PC-3 (cell line): ENCODE data around the gene TMEM107.

ENCODE experiments used
- EZH2 ChIP-seq: fragments of 300-600 bp; sonication (generic); IDR thresholded peaks from one replicate; pipeline ENCODE4 v1.6.1; 2017; ENCODE audit warnings: antibody characterized with exemption, mild to moderate bottlenecking, low read length; ENCODE audit not compliant: unreplicated experiment
- TF ChIP-seq, protein P1 (sequence below): fragments of 300-600 bp; sonication (generic); conservative IDR thresholded peaks from 2 replicates; pipeline ENCODE4 v1.5.1; 2017; ENCODE audit warnings: antibody characterized with exemption, low read depth, mild to moderate bottlenecking, low read length

DNA sequence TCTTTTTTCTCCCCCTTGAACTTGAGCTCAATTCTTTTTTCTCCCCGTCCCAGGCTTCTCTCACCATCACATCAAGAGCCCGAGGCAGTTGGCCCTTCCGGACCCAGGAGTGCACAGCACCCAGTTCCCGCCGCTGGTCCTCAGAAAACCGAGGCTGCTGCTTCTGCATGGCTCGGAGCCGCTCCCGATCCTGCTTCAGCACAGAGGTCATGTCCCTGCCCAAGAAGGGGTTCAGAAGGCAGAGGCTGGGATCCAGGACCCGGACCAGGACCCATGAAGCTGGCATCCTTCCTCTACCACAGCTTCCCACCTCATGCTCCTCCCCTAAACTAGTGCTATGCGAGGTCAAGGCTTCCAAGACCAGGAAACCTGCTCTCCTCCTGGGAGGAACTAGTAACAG lies 34.4 kb downstream of the TMEM107 start:
- TF ChIP-seq, protein P1, sequence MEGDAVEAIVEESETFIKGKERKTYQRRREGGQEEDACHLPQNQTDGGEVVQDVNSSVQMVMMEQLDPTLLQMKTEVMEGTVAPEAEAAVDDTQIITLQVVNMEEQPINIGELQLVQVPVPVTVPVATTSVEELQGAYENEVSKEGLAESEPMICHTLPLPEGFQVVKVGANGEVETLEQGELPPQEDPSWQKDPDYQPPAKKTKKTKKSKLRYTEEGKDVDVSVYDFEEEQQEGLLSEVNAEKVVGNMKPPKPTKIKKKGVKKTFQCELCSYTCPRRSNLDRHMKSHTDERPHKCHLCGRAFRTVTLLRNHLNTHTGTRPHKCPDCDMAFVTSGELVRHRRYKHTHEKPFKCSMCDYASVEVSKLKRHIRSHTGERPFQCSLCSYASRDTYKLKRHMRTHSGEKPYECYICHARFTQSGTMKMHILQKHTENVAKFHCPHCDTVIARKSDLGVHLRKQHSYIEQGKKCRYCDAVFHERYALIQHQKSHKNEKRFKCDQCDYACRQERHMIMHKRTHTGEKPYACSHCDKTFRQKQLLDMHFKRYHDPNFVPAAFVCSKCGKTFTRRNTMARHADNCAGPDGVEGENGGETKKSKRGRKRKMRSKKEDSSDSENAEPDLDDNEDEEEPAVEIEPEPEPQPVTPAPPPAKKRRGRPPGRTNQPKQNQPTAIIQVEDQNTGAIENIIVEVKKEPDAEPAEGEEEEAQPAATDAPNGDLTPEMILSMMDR, result no peak
- TF ChIP-seq EZH2, result no peak
